Type B pancreatic cell (in vitro differentiated cells): Measurements from ENCODE around the gene EPPIN. TPM values are rescaled to one million over a fixed set of nuclear protein-coding genes. Genes with fewer than 3 reads are reported as not detected.

Source experiments
- DNase-seq: peaks from one replicate; pipeline ENCODE4 v3.0.0; 2021; ENCODE audit warnings: mixed read lengths; ENCODE audit not compliant: unreplicated experiment; ENCODE audit errors: extremely low spot score
- H3K27ac Mint-ChIP-seq: 2 replicates; pipeline ENCODE4 v1.8.0; 2021; ENCODE audit warnings: mild to moderate bottlenecking, mixed read lengths
- H3K27me3 Mint-ChIP-seq: 2 replicates; pipeline ENCODE4 v1.8.0; 2021; ENCODE audit warnings: mixed read lengths
- H3K36me3 Mint-ChIP-seq: 2 replicates; pipeline ENCODE4 v1.8.0; 2021; ENCODE audit warnings: mixed read lengths
- H3K4me1 Mint-ChIP-seq: one replicate; pipeline ENCODE4 v1.8.0; 2021; ENCODE audit warnings: mixed read lengths; ENCODE audit not compliant: unreplicated experiment
- H3K4me3 Mint-ChIP-seq: 2 replicates; pipeline ENCODE4 v1.8.0; 2021; ENCODE audit warnings: mild to moderate bottlenecking, mixed read lengths
- H3K9me3 Mint-ChIP-seq: 2 replicates; pipeline ENCODE4 v1.8.0; 2021; ENCODE audit warnings: mixed read lengths
- CTCF ChIP-seq: fragments of 200-600 bp; sonication (generic); conservative IDR thresholded peaks from 2 replicates; pipeline ENCODE4 v1.5.0; 2021; ENCODE audit warnings: antibody characterized with exemption, mild to moderate bottlenecking
- total RNA-seq: library from RNA; stranded (reverse); gene quantifications from 2 replicates; pipeline ENCODE4 v1.2.1, GENCODE V29; 2021; ENCODE audit warnings: low replicate concordance

The EPPIN gene
- total RNA-seq, 1 donor from 2014 or later: not detected

GRCh38 chr20:45510242-45510862, 36.8 kb downstream of the EPPIN start:
- H3K9me3 Mint-ChIP-seq: no peaks in the 10 kb centered on the region
- H3K36me3 Mint-ChIP-seq: no peaks in the 10 kb centered on the region
- H3K27me3 Mint-ChIP-seq: peaks cover 14% of the 10 kb centered on the region
- no peak for DNase-seq
- no peak overlapping the region for H3K4me3 Mint-ChIP-seq
- H3K4me1 Mint-ChIP-seq: no peaks in the 10 kb centered on the region
- no peak overlapping the region for H3K27ac Mint-ChIP-seq
- TF ChIP-seq CTCF: no peak

GRCh38 chr20:45509091-45509490, 38.1 kb downstream of the EPPIN start:
- no peaks in the 10 kb centered on the region for H3K4me1 Mint-ChIP-seq
- peaks cover 9% of the 10 kb centered on the region for H3K27me3 Mint-ChIP-seq
- H3K9me3 Mint-ChIP-seq: no peaks in the 10 kb centered on the region

GRCh38 chr20:45508068-45508886, 38.9 kb downstream of the EPPIN start:
- Mint-ChIP-seq H3K4me1 (no peaks in the 10 kb centered on the region), H3K9me3 (no peaks in the 10 kb centered on the region), H3K36me3 (no peaks in the 10 kb centered on the region), H3K27me3 (peaks cover 9% of the 10 kb centered on the region), H3K27ac (no peak overlapping the region), H3K4me3 (no peak overlapping the region)
- no peak for DNase-seq
- no peak for TF ChIP-seq CTCF

More at GRCh38 chr20:45509091-45509490, 38.1 kb downstream of the EPPIN start:
- H3K27ac Mint-ChIP-seq: no peak overlapping the region
- H3K36me3 Mint-ChIP-seq: no peaks in the 10 kb centered on the region
- no peak for DNase-seq
- TF ChIP-seq CTCF: no peak
- H3K4me3 Mint-ChIP-seq: no peak overlapping the region

GRCh38 chr20:45507011-45507820, 40.0 kb downstream of the EPPIN start:
- DNase-seq: no peak
- Mint-ChIP-seq H3K4me1 (no peaks in the 10 kb centered on the region), H3K4me3 (no peak overlapping the region), H3K9me3 (no peaks in the 10 kb centered on the region), H3K36me3 (no peaks in the 10 kb centered on the region), H3K27me3 (peaks cover 10% of the 10 kb centered on the region), H3K27ac (no peak overlapping the region)
- TF ChIP-seq CTCF: no peak

- H3K4me1 Mint-ChIP-seq: no peaks in the 10 kb centered on the region
- TF ChIP-seq CTCF: no peak
- H3K27me3 Mint-ChIP-seq: peaks cover 17% of the 10 kb centered on the region
- no peak overlapping the region for H3K4me3 Mint-ChIP-seq
- DNase-seq: no peak
- no peaks in the 10 kb centered on the region for H3K36me3 Mint-ChIP-seq
- no peaks in the 10 kb centered on the region for H3K9me3 Mint-ChIP-seq
- no peak overlapping the region for H3K27ac Mint-ChIP-seq
These were observed 40.8 kb downstream of the EPPIN start for GRCh38 chr20:45506398-45506797.
